ENCODE measurements around the gene EEF1AKMT4.
"Not testable (repeated sequence)": the region's sequence is repeated elsewhere in the genome, so short reads cannot be mapped to it uniquely, and the experiment has no call there.

Gene EEF1AKMT4

DNA sequence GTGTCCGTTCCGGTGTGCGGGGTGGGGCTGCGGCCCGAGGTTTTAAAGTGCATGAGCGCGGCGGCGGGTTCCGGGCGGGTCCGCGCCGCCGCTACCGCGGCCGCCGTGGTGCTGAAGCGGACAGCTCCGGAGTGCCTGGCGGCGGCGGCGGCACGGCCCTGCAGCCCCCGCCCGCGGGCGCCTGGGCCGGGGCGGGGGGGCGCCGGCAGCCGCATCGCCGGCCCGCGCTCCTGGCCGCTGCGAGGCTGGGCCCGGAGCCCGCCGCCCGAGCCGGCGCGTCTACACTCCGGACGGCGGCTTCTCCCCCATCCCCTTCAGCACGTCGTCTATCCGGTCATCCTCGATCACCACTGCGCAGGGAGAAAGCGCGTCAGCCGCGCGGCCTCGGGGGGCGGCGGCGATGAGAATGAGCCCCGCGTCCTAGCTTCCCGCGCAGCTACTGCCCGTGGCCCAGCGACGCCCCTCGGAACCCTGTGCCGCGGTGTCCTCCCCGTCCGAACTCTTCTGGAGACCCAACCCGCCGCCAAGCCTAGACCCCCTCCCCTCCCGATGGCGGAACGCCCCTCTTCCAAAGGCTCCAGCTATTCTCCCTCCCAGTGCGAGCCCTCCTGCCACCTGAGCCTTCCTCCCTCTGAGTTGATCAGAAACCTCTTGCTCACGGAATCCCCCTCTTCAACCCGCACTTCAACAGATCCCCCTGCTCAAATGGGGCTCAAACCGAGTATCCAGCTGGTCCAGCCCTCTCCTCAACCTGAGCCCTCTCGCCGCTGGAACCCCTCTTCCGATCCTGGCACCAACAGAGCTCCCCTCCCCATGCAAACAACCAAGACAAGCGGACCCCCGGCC is 10.6 kb downstream of the EEF1AKMT4 start:
- DNase-seq (ENCODE audit: low spot score) = peak; percentile 19

DNA sequence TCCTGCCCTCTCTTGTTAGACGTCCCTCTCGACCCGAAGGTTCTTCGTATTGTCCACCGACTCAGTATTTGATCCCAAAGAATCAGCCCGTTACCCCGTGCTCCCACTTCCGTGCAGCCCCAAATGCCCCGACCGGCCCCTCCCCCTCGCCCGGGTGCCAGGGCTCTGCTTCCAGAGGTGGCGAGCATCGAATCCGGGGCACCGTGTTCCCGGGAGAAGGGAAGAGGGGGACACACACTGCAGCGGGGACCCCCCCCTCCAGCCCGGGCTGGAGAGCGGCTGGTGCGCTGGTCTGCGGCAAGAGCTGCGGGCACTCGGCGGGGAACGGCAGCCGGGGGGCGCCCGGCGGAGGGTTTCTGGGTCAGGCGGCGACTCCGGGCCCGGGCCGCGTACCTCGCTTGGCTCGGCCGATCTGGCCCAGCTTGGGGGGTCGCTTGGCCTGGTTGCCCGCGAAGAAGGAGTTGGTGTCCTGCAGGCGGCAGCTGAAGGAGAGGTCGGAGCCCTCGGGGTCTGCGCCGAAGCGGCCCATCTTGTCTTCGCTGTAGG is 11.3 kb downstream of the EEF1AKMT4 start:
- DNase-seq (ENCODE audit: low spot score) = no peak

GRCh38 chr3:184261270-184261853 is 11.9 kb downstream of the EEF1AKMT4 start, which contains the start of gene CAMK2N2:
TSS of gene CAMK2N2 (minus strand) at chr3:184261553. CDS start at chr3:184261285, 268 bp downstream.
- DNase-seq (ENCODE audit: low spot score) = peak; percentile 71

DNA sequence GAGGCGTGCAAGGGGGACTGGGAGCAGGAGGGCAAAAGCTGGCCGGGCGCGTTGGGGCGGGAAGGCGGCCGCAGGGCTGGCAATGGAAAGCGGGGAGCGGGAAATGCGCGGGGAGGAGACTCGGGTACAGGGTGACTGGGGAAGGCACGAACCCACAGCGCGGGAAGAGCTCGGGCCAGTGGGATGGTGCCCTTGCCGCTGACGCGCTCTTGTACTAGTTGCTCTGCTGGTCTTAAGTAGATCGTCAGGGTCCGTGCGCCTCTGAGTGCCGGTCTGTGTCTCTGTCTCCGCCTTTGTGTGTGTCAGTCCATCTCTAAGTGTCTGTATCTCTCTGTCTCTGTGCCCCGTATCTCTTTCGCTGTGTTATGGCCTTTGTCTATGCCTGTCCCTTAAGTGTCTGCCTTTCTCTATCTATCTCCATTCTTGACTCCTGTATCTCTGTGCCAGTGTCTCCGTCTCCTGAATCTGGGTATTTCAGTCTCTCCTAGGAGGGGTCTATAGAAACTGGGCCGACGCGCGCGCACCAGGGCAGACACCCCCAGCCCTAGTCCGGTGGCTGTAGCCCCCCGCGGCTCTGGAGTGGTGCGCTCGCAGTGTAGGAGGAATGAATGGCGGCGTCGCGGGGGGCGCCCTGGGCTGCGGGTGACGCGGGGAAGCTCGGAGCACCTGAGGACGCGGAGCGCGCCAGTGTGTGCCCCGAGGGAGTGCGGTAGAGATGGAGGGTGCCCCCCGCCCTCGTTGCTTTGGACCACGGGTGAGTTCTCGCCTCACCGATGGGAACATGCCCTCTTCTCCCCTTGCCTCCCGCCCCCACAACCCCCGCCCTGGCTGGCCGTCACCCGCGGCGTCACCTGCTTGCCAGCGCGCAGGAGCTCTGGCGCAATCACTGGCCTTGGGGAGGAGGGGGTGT is 12.6 kb downstream of the EEF1AKMT4 start:
- DNase-seq (ENCODE audit: low spot score) = peak; percentile 15

DNA sequence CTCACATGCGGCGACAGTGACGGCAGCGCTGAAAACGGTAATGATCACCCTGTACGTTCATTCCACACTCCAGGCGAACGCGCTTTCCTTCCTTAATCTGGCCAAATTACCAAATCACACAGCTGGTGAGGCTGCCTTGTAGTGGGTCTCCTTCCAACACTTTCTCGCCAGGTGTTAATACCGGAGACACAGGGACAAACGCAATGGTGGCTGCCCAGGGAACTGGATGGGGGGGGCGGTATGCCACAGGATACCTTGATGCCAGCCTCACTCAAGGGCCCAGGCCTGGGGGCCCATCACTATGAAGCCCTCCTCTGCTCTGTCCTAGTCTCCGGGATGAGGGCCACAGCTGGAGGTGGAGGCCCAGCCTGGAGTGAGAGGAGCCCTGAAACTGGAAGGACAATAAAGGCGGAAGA is 13.3 kb downstream of the EEF1AKMT4 start:
- DNase-seq (ENCODE audit: low spot score) = no peak

GRCh38 chr3:184267249-184267648 is 17.8 kb downstream of the EEF1AKMT4 start:
- not testable (repeated sequence) for DNase-seq (ENCODE audit: low spot score)

DNA sequence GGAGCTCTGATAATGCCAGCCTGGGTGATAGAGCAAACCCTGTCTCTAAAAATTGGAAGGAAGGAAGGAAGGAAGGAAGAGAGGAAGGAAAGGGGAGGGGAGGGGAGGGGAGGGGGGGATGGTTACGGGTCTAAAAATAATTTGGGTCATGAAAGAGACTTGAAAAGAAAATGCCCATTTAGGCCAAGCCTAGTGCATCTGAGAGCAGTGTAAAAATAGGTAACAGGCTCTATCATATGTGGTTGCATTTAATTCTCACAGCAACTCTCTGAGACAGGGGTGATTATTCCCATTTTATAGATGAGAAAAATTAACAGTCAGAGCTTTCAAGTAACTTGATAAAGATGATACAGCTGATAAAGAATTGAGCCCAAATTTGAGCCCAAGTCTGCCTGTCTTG is 22.8 kb downstream of the EEF1AKMT4 start:
- DNase-seq (ENCODE audit: low spot score) = no peak

DNA sequence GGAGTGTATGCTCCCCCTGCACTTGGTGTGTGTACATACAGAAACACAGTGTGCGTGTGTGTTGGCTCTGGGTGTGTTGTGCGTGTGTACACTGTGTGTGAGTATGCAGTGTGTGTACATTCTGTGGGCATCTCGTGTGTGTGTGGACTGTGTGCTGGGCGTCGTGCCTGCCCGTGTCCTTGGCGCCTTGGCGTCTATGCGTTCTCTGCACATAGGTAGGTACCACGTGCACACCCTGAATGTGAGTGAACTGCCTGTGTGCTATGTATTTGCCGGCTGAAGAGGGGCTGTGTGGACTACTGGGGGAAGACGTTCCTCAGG is 25.9 kb downstream of the EEF1AKMT4 start:
- no peak for DNase-seq (ENCODE audit: low spot score)

DNA sequence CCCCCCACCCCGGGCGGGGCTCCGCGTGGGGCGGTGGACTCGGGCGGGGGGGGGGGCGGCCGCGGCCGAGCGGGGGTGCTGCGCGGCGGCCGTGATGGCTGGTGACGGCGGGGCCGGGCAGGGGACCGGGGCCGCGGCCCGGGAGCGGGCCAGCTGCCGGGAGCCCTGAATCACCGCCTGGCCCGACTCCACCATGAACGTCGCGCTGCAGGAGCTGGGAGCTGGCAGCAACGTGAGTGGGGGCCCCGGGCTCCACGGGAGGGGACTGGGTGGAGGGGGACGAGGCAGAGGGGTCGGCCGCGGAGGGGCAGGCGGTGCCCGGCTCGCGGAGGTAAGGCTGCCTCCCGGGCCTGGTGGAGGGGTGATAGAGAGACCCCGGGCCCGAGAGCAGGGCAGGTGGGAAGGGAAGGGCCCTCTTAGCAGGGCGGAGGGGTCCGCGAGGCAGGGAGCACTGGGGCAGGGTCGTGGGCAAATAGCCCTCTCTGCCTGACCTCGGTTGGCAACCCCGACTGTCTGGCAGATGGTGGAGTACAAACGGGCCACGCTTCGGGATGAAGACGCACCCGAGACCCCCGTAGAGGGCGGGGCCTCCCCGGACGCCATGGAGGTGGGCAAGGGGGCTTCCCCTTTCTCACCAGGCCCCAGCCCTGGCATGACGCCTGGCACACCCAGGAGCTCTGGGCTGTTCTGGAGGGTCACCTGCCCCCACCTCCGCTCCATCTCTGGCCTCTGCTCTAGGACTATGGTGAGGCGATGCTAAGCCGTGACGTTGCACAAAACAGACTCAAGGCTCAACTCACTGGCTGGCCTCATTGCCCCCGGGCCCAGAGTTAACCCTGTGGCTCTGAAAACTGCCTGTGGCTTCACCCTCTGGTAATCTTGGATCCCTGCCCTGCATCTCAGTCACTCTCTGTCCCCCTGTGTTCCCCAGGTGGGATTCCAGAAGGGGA is 26.8 kb downstream of the EEF1AKMT4 start, which contains the start of gene ECE2:
Gene ECE2 (plus strand): TSS at position 62 of the 950 bp plus-strand sequence. CDS start 132 bp downstream, at position 194.
- DNase-seq (ENCODE audit: low spot score) = no peak

GRCh38 chr3:184277366-184277765 is 27.9 kb downstream of the EEF1AKMT4 start:
- DNase-seq (ENCODE audit: low spot score) = no peak

- DNase-seq (ENCODE audit: low spot score) = no peak
Measured at GRCh38 chr3:184282941-184283340, 33.5 kb downstream of the EEF1AKMT4 start.

- DNase-seq (ENCODE audit: low spot score) = no peak
Measured at GRCh38 chr3:184283681-184284080, 34.2 kb downstream of the EEF1AKMT4 start.

- DNase-seq (ENCODE audit: low spot score) = no peak
Measured at GRCh38 chr3:184284696-184285095, 35.2 kb downstream of the EEF1AKMT4 start.

- peak; percentile 32 for DNase-seq (ENCODE audit: low spot score)
Measured at GRCh38 chr3:184289426-184289938, 40.0 kb downstream of the EEF1AKMT4 start.

DNA sequence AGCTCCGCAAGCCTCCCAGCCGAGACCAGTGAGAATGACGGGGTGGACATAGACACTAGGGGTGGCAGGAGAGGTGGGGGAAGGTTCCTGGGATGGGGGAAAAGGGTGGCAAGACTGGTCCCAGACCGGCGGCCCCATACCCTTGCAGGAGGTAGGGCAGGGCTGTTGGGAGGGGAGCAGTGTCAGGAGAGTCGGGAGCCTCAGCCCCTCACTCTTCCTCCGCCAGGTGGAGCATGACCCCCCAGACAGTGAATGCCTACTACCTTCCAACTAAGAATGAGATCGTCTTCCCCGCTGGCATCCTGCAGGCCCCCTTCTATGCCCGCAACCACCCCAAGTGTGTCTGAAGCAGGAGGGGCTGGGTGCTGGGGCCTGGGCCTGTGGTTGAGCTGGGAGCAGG is 40.9 kb downstream of the EEF1AKMT4 start:
- DNase-seq (ENCODE audit: low spot score) = no peak

DNA sequence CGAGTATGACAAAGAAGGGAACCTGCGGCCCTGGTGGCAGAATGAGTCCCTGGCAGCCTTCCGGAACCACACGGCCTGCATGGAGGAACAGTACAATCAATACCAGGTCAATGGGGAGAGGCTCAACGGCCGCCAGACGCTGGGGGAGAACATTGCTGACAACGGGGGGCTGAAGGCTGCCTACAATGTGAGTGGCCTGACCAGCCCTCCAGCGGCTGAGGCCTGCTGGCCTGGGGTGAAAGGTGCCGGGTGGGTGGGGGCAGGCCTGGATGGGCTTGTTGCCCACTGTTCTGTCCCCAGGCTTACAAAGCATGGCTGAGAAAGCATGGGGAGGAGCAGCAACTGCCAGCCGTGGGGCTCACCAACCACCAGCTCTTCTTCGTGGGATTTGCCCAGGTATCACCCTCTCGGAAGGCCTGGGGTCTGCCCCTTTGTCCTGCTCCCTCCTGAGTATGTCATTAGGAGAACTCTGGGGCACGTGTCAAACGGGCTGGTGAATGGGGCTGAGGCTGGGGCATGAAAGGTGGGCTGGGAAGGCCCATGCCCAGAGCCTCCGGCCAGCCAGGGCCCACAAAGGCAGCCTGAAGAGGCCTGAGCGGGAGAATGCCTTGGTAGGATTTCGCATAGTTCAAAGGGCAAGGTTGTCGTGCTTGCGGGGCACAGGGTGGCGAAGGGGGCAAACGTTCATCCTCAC is 41.7 kb downstream of the EEF1AKMT4 start:
- no peak for DNase-seq (ENCODE audit: low spot score)

DNA sequence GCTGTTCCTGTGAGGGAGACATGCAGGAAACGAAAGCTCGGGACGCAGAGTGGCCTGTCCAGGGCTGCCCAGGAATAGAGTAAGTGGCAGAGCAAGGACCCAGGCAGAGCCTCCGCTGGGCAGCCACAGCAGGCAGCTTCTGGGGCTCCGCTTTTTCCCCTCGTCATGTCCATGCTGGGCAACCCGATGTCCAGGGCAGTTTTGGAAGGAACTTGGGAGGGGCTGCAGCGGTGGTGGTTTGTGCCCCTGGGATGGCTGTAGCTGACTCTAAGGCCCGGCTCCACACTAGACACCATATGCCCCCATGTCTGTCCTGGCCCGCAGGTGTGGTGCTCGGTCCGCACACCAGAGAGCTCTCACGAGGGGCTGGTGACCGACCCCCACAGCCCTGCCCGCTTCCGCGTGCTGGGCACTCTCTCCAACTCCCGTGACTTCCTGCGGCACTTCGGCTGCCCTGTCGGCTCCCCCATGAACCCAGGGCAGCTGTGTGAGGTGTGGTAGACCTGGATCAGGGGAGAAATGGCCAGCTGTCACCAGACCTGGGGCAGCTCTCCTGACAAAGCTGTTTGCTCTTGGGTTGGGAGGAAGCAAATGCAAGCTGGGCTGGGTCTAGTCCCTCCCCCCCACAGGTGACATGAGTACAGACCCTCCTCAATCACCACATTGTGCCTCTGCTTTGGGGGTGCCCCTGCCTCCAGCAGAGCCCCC is 42.4 kb downstream of the EEF1AKMT4 start:
- DNase-seq (ENCODE audit: low spot score) = no peak

DNA sequence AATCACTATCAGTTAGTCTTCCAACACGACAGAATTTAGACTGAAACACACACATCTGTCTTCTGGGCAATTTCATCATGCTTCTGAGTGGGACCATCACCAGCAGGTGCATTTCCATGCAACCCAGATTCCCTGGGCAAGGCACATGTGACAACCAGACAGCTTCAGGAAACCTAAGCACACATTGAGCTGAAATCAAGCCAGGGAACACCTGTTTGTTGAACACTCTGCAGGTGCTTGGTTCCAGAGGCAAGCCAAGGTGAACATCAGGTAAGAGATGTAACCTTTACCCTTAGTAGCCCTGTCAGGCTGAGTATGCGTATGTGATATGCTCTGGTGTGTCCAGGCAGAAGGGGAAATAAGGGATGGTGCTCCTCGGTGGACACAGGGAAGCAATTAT is 46.3 kb downstream of the EEF1AKMT4 start:
- no peak for DNase-seq (ENCODE audit: low spot score)

- no peak for DNase-seq (ENCODE audit: low spot score)
Measured at GRCh38 chr3:184296616-184297015, 47.1 kb downstream of the EEF1AKMT4 start.
